HG03060 (cell line): Measurements from ENCODE around the gene AHDC1.

Experiments used
- ATAC-seq: cut with Tn5 transposase; IDR thresholded peaks from one replicate; pipeline ENCODE4 v1.9.1; 2021; ENCODE audit warnings: low read depth, moderate number of reproducible peaks; ENCODE audit not compliant: unreplicated experiment

AHDC1 gene

DNA sequence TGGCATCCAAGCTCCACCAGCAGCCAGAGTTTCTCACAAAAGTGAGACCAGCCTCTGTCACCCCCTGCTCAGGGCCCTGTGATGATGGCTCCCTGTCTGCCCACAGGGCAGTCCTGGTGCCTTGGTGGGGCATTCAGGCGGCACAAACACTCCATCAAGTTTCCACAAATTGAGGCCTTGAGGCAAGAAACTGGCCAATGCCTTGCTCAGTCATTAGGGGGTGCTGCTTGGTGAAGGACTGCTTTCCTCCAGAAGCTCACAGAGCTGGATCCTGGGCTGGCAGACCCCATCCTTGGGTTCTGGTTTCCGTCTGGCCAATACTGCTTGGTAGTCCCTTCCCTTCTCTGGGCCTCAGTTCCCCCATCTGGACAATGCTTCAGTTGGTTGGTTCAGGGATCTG is 12.5 kb upstream of the AHDC1 start:
- ATAC-seq = no peak

DNA sequence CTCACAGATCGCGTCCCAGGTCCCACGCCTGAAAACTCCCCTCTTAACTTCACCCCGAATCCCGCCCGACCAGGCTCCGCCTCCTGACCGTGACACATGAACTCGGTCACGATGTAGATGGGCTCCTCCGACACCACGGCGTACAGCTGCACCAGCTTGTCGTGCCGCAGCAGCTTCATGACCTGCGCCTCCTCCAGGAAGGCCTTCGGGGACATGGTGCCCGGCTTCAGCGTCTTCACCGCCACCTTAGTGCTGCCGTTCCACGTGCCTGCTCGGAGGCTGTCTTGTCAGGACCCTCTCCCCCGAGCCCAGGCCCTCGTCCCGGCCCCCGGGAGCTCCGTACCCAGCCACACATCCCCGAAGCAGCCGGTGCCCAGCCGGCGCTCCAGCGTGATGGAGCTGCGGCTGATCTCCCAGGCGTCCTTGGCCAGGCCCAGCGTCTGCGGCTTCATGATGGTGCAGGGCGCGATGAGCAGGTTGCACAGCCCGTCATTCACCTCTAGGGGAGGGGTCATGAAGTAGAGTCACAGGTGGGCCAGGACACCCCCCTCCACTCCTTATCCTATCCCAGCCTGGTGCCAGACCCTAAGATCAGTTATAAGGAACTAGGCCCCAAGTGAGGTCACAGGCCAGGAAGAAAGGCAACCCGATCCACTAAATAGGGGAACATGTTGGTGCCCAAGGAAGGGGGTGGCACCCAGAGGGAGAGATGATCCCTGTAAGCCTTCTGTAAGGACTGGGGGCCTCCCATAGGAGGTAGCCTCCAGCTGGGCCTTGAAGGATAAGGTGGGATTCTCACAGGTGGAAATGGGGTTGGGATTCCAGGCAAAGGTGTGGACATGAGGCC is 11.6 kb upstream of the AHDC1 start:
- no peak for ATAC-seq

DNA sequence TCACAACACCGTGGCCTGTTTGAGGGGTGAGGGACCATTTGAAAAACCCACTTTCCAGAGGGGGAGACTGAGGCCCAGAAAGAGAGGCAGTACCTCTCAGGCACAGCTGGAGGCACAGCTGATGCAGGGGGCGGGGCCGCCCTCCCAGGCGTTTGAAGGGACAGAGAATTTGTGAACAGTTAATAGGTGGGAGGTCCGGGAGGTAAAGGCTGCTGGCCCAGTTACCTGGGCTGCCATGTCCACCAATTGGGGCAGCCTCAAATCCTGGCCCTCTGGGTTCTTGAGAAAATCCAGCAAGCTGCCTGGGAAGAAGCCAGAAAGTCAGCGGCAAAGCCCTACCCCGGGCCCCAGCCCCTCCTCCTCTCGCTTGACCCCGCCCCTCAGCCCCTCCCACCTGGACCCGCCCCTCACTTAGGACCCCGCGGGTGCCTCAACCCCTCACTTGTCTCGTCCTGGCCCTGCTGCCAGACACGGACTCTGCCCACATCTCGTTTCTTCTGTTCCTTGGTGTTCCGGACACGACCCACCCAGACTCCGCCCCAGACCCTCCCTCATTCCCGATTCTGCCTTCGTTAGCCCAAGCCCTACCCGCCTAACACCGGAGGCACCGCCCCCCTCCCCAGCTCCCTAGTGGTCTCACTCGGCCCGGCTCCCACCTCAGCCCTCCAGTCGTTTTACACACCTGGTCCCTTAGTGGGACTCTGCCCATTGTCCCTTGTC is 10.8 kb upstream of the AHDC1 start:
- no peak for ATAC-seq

DNA sequence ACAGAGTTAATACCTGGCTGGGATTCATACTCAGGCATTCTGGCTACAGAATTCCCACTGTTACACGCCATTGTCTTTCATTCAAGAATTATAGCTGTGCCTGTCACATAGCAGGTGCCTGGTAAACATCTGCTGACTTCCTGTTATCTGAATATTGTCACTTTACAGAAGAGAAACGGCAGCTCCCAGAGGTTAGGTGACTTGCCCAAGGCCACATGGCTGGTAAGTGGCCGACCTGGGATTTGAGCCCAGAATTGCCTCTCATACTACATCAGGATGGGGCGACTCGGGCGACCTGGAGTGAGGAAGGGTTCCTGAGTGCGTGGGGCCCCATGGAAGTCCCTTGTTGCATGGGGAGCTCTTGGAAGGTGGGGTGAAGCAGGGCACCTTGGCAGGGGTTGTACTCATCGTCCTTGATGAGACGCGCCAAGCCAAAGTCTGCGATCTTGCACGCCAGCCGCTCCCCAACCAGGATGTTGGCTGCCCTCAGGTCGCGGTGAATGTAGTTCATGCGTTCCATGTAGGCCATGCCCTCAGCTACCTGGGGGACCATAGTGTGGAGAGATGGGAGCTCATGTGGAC is 10.2 kb upstream of the AHDC1 start:
- no peak for ATAC-seq

DNA sequence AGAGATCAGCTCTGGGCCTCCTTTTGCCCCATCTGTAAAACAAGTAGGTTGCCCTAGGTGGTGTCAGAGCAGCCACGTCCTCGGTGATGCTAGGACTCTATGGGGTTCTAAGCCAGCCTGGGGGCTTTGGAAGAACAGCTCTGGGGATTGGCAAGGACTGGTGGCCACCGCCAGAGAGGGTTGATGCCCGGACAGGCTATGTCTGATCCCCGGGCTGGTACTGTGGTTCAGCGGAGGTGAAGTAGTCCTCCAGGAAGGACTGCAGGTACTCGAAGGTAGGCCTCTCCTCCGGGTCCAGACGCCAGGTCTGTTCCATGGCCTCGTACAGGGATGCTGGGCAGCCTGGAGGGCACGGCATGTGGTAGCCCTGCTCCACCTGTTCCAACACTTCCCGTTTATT is 8.8 kb upstream of the AHDC1 start:
- no peak for ATAC-seq

DNA sequence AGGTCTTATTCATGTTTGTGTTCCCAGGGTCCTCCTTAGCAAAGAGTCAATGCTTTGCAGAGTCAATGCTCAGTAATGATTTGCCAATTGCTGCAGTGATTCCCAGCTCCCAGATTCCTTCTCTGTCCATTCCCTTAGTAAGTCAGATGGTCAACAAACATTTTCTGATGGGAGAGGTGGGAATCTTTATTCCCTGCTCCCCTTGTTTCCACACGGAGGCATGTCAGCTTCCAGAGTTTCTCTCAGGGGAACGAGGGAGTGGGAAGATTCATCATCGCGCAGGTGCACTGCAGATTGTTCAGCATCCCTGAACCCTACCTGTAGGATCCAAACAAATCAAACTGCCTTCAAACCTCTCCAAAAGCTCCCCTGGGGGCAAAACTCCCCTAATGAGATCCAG is 7.5 kb upstream of the AHDC1 start:
- ATAC-seq = no peak

DNA sequence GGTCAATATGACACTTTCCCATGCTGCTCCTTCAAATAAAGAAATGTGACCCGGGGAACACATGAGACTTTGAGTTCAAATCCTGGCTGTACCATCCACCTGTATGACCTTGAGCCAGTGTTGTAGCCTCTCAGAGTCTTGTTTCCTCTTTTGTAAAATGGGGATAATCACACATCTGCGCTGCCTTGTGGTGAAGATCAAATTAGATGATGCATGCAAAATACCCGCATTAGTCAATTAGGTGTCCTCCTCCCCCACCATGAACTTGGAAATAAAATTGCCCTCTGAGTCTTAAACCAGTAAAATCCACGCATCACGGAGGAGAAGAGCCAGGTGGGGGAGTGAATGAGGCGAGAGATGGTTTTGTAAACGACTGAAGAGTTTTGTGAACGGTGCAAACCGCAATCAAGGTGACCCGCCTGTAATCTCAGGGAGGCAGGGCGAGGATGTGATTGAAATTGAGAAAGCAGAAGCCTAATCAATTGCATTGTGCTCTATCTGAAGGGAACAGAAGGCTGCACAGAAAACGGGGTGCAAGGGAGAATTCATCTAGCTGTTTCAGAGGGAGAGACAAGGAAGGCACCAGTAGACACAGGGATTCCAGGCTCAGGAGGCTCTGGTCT is 5.8 kb upstream of the AHDC1 start:
- no peak for ATAC-seq

DNA sequence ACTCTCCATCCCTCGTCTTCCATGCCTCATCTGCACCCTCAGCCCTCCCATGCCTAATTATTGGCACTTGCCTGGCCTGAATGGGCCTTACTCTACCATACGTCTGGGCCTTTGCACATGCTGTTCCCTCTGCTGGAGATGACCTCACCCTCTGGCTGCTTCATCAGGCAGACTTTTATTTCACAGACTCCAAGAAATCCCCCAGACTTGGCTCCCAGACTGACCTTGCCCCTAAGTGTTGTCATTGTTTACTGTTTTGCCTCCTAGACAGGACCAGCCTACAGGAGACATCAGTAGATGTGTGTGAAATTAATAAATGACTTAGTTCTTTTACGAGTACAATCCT is 5.2 kb upstream of the AHDC1 start:
- ATAC-seq = no peak

DNA sequence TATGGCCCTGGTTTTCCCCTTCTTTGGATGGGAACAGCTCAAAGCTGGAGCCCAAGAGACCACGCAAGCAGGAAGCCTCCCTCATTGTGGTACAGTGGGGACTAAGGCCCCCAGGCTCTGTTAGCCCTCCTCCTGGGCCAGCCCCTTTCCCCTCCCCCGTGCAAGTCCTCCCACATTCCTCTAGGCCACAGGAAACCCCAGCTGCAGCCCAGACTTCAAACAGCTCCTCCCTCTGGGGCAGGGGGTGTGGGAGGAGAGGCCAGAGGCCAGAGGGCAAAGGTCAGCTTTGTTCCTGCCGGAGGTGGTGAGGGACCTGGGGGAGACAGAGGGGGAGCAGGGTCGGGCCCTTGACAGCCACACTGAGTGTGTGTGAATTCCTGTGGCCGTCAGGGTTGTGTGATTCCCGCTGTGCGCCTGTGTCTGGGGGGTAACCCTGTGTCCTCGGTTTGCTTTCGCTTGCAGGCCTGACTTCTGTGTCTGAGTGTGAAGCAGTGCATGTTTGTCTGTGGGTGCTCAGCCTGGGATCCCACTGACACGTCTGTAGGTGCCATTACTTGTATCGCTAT is 3.4 kb upstream of the AHDC1 start:
- ATAC-seq = no peak

DNA sequence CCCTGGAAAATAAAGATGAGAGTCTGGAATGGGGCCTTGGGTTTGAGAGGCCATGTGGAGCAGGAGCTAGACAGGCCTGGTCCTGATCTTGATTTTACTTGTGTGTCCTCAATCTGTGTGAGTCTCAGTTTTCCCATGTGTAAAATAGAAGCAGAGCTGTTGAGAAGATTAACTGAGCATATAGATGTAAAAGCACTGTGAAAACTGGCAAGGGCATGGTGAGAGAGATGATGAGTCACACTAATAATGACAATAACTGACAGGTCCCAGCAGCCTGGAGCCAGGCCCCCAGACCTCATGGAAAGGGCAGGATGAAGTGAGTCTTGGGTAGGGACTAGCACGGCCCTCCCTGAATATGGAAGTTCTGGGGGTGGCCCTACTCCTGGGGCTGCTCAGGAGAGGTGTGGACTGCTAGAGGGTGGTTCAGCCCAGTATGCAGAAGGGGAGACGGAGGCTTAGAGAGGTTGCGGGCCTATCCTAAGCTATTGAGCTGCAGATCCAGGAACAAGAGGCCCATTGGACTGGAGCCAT is 2.8 kb upstream of the AHDC1 start:
- ATAC-seq = no peak

DNA sequence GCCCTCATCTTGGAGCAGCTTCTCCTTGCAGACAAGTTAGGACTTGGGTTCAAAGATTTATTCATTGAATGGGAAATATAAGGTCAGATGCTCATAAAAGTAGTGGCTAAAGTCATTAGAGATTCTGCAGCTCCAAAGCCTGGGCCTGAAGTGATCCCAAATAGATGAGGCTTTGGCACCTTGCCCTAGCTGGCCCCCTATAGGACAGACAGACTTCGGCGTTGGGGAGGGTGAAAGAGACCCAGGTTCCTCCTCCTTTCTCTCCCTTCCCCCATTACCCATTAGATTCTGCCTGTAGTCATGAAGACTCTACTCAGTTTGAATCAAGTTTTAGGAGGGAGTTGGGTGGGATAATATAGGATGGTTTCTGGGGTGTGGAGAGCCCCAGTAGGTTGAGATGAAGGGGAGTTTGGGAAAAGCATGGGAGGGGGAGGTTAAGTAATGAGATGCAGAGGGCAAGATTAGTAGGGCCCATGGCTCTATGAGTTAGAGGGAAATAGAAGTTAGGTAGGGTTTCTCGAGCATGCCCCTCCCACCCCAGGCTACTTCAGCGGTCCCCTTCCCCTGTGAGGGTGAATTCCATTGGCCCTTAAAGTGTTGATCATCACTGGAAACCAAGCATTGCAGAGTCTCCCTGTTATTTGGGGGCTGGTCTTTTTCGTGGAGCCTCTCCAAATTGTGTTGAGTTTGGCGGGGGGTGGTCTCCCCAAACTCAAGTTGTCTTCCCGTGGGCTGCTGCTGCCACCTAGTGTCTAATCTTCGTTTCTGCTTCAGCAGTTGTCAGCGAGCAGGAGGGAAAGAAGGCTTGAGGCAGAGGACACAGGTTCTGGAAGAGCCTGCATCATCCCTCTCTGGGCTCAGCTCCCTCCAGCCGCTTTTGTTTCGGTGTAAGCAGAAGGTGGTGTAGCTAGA is 2.1 kb upstream of the AHDC1 start:
- no peak for ATAC-seq

DNA sequence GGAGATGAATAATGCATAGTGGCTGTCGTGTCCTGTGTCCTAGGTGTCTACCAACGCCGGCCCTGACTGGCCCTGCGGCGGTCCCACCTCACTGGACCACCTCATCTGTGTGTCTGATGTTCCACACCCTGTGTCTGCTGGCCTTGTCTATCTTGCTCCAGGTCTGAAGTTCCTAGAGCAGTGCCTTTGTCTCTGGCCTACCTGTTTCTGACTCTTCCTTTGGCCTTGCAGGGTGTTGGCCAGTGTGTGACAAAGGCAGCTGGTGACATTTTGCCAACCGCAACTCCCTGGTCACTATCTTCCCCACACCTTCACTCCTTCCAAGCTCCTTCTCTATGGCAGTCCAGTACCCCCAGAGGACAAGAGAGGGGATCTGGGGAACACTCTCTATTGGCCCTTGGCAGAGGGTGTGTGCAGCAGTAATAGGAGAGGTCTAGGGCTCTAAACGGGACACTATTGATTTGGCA is 1.4 kb upstream of the AHDC1 start:
- ATAC-seq = no peak

DNA sequence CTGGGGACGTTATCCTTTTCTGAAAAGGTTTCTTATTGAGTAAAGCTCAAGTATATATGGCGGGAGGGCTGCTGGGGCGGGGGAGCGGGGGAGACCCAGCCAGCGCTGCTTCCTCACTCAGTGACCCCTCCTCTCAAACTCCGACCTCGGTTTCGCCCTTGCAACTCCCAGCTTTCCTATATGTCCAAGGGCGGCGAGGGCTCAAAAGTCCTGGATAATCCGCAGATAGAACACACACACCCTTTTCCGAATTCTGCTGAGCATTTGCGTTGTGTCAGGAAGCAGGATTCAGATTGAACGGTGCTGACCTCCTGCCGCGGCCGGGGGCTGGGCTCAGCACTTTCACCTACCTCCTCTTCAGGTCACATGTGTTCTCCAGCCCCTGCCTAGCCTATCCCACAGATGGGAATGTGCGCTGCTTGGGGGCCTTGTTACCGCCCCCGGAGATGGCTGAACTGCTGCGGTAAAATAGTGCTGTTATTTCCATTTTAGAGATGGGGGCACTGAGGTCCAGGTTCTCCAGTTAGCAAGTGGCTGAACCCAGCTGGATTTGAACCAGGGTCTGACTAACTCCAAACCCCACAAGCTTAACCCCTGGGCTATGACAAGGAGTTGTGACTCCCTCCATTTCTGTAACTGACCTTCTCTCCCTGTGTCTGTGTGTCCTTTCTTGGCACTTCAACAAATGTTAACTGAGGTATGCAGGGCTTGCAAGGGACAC is 795 bp upstream of the AHDC1 start:
- ATAC-seq = no peak

DNA sequence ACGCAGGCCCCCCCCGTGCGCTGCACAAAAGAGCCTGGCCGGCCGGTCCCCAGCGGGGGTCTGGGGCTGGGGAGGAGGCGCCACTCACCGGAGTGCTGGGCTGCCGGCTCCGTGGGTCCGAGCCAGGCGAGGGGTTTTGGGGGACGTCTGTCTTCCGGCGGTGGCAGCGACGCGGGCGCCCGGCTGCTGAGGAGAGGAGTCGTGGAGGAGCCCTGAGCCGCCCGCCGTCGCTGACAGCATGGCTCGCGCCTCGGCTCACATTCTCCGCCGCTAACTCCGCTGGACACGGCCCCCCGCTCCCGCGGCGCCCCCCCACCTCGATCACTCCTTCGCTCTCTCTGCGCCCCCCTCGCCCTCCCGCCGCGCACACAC is 649 bp downstream of the AHDC1 start:
- no peak for ATAC-seq

DNA sequence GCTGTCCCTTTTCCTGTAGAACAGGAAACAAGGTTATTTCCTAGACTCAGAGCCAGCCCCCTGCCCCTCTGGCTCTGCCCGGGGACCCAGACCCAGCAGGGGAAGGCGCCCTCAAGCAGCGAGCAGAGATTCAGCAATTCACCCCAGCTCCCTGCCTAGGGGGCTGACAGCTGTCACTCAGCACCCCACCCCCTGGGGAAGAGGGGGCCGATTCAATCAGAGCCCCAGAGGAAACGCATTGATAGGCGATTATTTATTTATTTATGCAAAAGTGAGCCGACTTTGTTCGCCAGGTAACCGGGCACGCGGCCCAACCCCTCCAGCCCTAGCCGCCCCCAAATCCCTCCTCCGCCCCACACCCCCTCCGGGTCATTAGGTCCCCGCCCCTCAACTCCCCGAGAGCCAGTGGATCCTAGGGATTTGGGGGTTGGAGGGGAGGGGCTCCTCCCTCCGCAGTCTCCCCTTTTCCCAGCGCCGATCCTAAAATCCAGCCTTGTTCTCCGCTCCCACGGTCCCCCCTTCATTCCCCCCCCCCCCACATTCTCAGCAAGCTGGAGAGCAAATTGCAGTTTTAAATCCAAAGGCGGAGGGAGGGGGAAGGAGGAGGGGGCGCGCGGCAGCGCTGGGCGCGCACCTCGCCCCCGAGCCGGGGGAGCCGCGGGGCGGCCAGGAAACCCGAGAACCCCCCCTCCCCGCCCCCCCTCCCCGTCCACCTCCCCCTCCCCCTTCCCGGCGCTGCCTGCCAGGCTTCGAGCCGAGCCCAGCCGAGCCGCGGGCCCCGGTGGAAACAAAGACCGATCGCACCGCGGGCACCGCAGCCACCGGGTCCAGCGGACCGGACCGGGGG is 1.3 kb downstream of the AHDC1 start:
- no peak for ATAC-seq

DNA sequence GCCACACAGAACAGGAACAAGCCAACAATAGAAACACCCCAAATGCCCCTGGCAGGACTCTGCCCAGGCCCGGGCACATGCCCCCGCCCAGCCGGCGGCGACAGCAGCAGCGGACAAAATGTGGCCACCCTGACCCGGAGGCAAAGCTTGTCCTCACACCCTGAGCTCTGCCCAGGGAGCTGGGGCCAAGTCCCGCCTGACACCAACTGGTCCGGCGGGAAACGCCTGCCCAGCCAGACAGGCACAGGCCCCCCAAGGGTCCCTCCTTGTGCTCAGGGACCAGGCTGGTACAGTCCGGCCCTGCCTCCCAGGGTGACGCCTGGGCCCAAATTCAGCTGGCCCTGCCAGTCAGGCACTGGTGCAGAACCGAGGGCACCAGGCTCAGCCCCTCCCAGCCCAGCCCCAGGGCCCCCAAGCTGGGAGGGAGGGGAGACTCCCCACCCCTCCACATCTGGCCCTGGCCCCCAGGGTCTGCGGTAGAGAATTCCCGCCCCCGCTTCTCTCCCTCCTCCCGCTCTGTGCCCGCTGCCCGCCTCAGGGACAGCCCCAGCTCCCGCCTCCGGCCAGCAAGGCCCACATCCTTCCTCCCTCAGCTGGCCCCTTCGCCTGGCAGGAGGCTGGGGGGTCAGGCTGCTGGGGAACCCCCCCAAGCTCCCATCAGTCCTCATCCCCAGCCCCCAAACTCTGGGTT is 2.0 kb downstream of the AHDC1 start:
- no peak for ATAC-seq

DNA sequence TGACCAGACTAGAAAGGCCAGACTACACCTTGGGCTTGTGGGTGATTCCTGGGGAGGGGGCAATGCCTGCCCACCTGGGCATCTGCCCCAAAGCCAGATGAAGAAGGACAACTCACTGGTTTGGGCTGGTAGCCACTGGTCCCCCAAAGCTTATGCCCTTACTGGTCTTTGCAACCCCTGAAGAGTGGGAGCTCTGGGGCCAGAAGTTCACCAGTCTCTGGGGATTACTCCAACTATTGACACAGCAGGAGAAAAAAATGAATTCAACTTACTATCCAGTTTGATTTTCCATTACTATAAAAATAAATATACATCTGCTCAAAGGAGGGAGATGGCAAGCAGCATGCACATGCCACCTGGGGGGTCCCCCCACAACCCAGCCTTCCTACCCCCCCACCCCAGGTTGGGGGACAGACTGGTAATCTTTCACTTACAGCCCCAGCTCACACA is 2.6 kb downstream of the AHDC1 start:
- ATAC-seq = no peak
